ENCODE measurements around the gene SLC6A6. TPM values are rescaled to one million over a fixed set of nuclear protein-coding genes. Genes with fewer than 3 reads are reported as not detected.

Gene SLC6A6
- total and polyA plus RNA-seq, 2 experiments from 2014 or later = 27.5 to 150 TPM

DNA sequence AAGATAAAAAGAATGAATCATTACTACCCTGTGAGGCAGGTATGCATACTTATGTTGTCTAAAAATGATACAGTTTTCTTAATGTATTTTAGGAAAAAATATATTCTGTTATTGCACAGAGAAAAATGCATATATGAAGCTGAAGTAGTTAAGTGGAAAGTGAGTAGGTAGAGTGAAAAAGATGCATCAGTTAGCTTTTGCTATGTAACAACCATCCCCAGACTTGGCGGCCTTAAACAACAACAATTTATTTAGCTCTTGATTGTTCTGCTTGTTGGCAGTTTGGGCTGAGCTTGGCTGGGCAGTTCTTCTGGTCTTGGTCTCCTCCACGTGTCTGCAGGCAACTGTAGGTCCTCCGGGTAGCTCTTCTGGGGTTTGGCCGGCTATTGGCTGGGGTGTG is 45.7 kb downstream of the SLC6A6 start:
- Mint-ChIP-seq H3K36me3 (ENCODE audit: low read depth) (peaks cover 82% of the 10 kb centered on the region), H3K4me1 (no peaks in the 10 kb centered on the region), H3K4me3 (no peak overlapping the region), H3K27me3 (ENCODE audit: insufficient read depth, low read depth, poor library complexity) (peaks cover 5% of the 10 kb centered on the region), H3K27ac (no peak overlapping the region), H3K9me3 (no peaks in the 10 kb centered on the region)
- H3K4me3 ChIP-seq = no peak overlapping the region
- ATAC-seq = no peak
- H3K9me2 ChIP-seq (ENCODE audit: insufficient read depth) = no peaks in the 10 kb centered on the region
- no peak overlapping the region for H2AFZ ChIP-seq
- peaks cover 10% of the 10 kb centered on the region; the same call in 1 of the 2 replicates for H4K20me1 ChIP-seq (replicated peaks; ENCODE audit: insufficient read depth)
- H3K79me2 ChIP-seq (replicated peaks; ENCODE audit: insufficient read depth) = peaks cover 3% of the 10 kb centered on the region
- TF ChIP-seq NANOG (IDR thresholded peaks at IDR 0.05; ENCODE audit: borderline replicate concordance) (no peak), EZH2 (IDR thresholded peaks at IDR 0.05; ENCODE audit: low read depth, unreplicated experiment) (no peak), REST (IDR thresholded peaks at IDR 0.05; ENCODE audit: unreplicated experiment) (no peak), EZH2phosphoT487 (IDR thresholded peaks at IDR 0.05; ENCODE audit: unreplicated experiment) (no peak), ZNF114 (CRISPR knock-in tag; IDR thresholded peaks at IDR 0.05) (no peak), CTCF (conservative IDR thresholded peaks at IDR 0.05; ENCODE audit: low read depth in 2 of 2) (no peak), CREB1 (CRISPR knock-in tag; IDR thresholded peaks at IDR 0.05; ENCODE audit: low read depth) (no peak), JUNB (IDR thresholded peaks at IDR 0.05; ENCODE audit: unreplicated experiment) (no peak), ZNF331 (CRISPR knock-in tag; IDR thresholded peaks at IDR 0.05; ENCODE audit: low read depth) (no peak), POLR2AphosphoS5 (IDR thresholded peaks at IDR 0.05; ENCODE audit: low read depth) (no peak), STAT1 (IDR thresholded peaks at IDR 0.05; ENCODE audit: unreplicated experiment) (no peak), ZNF462 (CRISPR knock-in tag; IDR thresholded peaks at IDR 0.05) (no peak)
- TF ChIP-seq, protein P1, sequence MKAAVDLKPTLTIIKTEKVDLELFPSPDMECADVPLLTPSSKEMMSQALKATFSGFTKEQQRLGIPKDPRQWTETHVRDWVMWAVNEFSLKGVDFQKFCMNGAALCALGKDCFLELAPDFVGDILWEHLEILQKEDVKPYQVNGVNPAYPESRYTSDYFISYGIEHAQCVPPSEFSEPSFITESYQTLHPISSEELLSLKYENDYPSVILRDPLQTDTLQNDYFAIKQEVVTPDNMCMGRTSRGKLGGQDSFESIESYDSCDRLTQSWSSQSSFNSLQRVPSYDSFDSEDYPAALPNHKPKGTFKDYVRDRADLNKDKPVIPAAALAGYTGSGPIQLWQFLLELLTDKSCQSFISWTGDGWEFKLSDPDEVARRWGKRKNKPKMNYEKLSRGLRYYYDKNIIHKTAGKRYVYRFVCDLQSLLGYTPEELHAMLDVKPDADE (IDR thresholded peaks at IDR 0.05) = no peak
- H3K4me1 ChIP-seq (ENCODE audit: insufficient read depth) = no peaks in the 10 kb centered on the region
- H3F3A ChIP-seq (replicated peaks; ENCODE audit: low read depth) = no peaks in the 10 kb centered on the region
- no peak for DNase-seq (ENCODE audit: low spot score)
- no peak overlapping the region for H3K4me2 ChIP-seq
- no peaks in the 10 kb centered on the region for H3K27me3 ChIP-seq (ENCODE audit: insufficient read depth)
- H3K27ac ChIP-seq (ENCODE audit: low read depth) = no peak overlapping the region
- H3K36me3 ChIP-seq (ENCODE audit: insufficient read depth) = peaks cover 55% of the 10 kb centered on the region

All from GM23338 (cell line).